HL-60/S4 treated with phorbol 12-myristate 13-acetate at 8.2 ng/mL for 4 days and 3 days (cell line): Measurements from ENCODE around the gene RBM15.

Experiments
- in situ Hi-C: fragments of 300-500 bp; cut with MboI; formaldehyde crosslinking; loops from 2 replicates; pipeline ENCODE4 v1.15.0; 2022; ENCODE audit warnings: low sequenced_read_pairs

RBM15 gene

GRCh38 chr1:110348771-110349170, 9.6 kb downstream of the RBM15 start:
- in situ Hi-C loops, result no loop called here

GRCh38 chr1:110350360-110350759, 11.2 kb downstream of the RBM15 start:
- in situ Hi-C loops, result no loop called here

- in situ Hi-C loops, result no loop called here
Observed at GRCh38 chr1:110355321-110355720, 16.1 kb downstream of the RBM15 start.

- in situ Hi-C loops, result no loop called here
Observed at GRCh38 chr1:110356379-110356778, 17.2 kb downstream of the RBM15 start.

GRCh38 chr1:110360431-110360830, 21.3 kb downstream of the RBM15 start:
- in situ Hi-C loops, result no loop called here

- in situ Hi-C loops, result no loop called here
Observed at GRCh38 chr1:110361856-110362255, 22.7 kb downstream of the RBM15 start.

- in situ Hi-C loops, result no loop called here
Observed at GRCh38 chr1:110364221-110364620, 25.0 kb downstream of the RBM15 start.

- in situ Hi-C loops, result no loop called here
Observed at GRCh38 chr1:110370827-110371226, 31.6 kb downstream of the RBM15 start.

GRCh38 chr1:110375490-110375889, 36.3 kb downstream of the RBM15 start:
- in situ Hi-C loops, result no loop called here

GRCh38 chr1:110380672-110381283, 41.6 kb downstream of the RBM15 start:
- in situ Hi-C loops, result no loop called here

GRCh38 chr1:110383251-110383990, 44.2 kb downstream of the RBM15 start:
- in situ Hi-C loops, result no loop called here

GRCh38 chr1:110384581-110385321, 45.6 kb downstream of the RBM15 start:
- in situ Hi-C loops, result no loop called here

GRCh38 chr1:110385369-110385768, 46.2 kb downstream of the RBM15 start:
- in situ Hi-C loops, result no loop called here

GRCh38 chr1:110387048-110387754, 48.0 kb downstream of the RBM15 start:
- in situ Hi-C loops, result no loop called here

GRCh38 chr1:110390096-110390495, 50.9 kb downstream of the RBM15 start:
- in situ Hi-C loops, result no loop called here

- in situ Hi-C loops, result no loop called here
Observed at GRCh38 chr1:110390692-110391245, 51.6 kb downstream of the RBM15 start, which contains the start of gene SLC16A4. Gene SLC16A4 (minus strand): TSS chr1:110391026. CDS start chr1:110389323, 1,703 bp downstream.

- in situ Hi-C loops, result no loop called here
Observed at GRCh38 chr1:110393286-110393685, 54.1 kb downstream of the RBM15 start.

GRCh38 chr1:110393691-110394492, 54.7 kb downstream of the RBM15 start:
- in situ Hi-C loops, result no loop called here

- in situ Hi-C loops, result no loop called here
Observed at GRCh38 chr1:110394493-110394820, 55.3 kb downstream of the RBM15 start.
